A549 (cell line): ENCODE measurements around the gene C1orf174. TPM values are rescaled to one million over a fixed set of nuclear protein-coding genes. Genes with fewer than 3 reads are reported as not detected.
A peak's percentile ranks its signal among the peaks of the same experiment; 100 is the strongest.

Experiments used
- ATAC-seq, 2 experiments: fragments of 200-7000 bp in 1 of 2; fragments of >200 bp in 1 of 2; cut with Nextera tagmentation in 1 of 2; cut with Tn5 transposase in 1 of 2; 3 replicates each; pipeline versions ENCODE4 v1.8.0 to v1.9.1; 2018 to 2020; ENCODE audit warnings: mild to moderate bottlenecking in 1 of 2, moderate library complexity in 1 of 2
- CTCF ChIA-PET: fragments of 300-600 bp; sonication (Branson Sonifier 250); formaldehyde crosslinking; extraction: SDS; loops from one replicate; lab custom pipeline; 2021; ENCODE audit warnings: antibody characterized with exemption, inconsistent platforms; lab: Yijun Ruan, JAX
- POLR2A ChIA-PET: fragments of 350-600 bp; formaldehyde crosslinking; extraction: SDS; loops from one replicate; lab custom pipeline; 2021; ENCODE audit warnings: antibody characterized with exemption, inconsistent platforms; lab: Yijun Ruan, JAX
- DNase-seq, 2 experiments: peaks; one replicate each; pipeline versions ENCODE4 v3.0.0 to v3.0.0-alpha.2; 2011 to 2016; ENCODE audit warnings: low read depth in 1 of 2, low spot score in 1 of 2
- FAIRE-seq: peaks from 2 replicates; lab custom pipeline; 2011; peaks lifted over from hg19 to GRCh38; lab: Jason Lieb, UNC
- H3K27ac ChIP-seq, 2 experiments: fragments of >200 bp; sonication (Bioruptor Twin); formaldehyde crosslinking; 3 replicates each; pipeline ENCODE4 v1.5.1; 2016 to 2017
- H3K4me1 ChIP-seq: fragments of >200 bp; sonication (Bioruptor Twin); formaldehyde crosslinking; 3 replicates; pipeline ENCODE4 v1.6.1; 2016
- H3K4me2 ChIP-seq: fragments of >200 bp; sonication (Bioruptor Twin); formaldehyde crosslinking; 3 replicates; pipeline ENCODE4 v1.6.1; 2016
- H3K4me3 ChIP-seq: fragments of >200 bp; sonication (Bioruptor Twin); formaldehyde crosslinking; 3 replicates; pipeline ENCODE4 v1.5.1; 2016
- H3K9me3 ChIP-seq: fragments of >200 bp; sonication (Bioruptor Twin); formaldehyde crosslinking; 3 replicates; pipeline ENCODE4 v1.6.1; 2016
- CBX2 ChIP-seq: fragments of 200-600 bp; sonication (generic); IDR thresholded peaks from 2 replicates; pipeline ENCODE4 v1.6.1; 2016; ENCODE audit warnings: low read depth, mild to moderate bottlenecking, borderline replicate concordance
- CBX8 ChIP-seq: fragments of 200-600 bp; sonication (generic); IDR thresholded peaks from 2 replicates; pipeline ENCODE4 v1.6.1; 2016
- CTCF ChIP-seq: fragments of >200 bp; sonication (Bioruptor Twin); formaldehyde crosslinking; IDR thresholded peaks from 3 replicates; pipeline ENCODE4 v1.5.1; 2016
- EHMT2 ChIP-seq: fragments of 200-600 bp; sonication (generic); IDR thresholded peaks from 2 replicates; pipeline ENCODE4 v1.6.1; 2016; ENCODE audit warnings: antibody characterized with exemption, low read depth, mild to moderate bottlenecking, moderate library complexity
- FOSB ChIP-seq: fragments of 250-450 bp; sonication (Bioruptor Pico); IDR thresholded peaks from 2 replicates; pipeline ENCODE4 v1.5.0; 2020; ENCODE audit warnings: mild to moderate bottlenecking, moderate library complexity
- FOSL2 ChIP-seq, 2 experiments: fragments of 450-650 bp in 1 of 2; fragments of >200 bp in 1 of 2; sonication (Bioruptor Twin) in 1 of 2; formaldehyde crosslinking; IDR thresholded peaks; 2 replicates each; pipeline versions ENCODE4 v1.5.0 to v1.6.1; 2016 to 2020; ENCODE audit warnings: mild to moderate bottlenecking in 1 of 2, moderate library complexity in 1 of 2
- FOXS1 ChIP-seq: fragments of 250-450 bp; sonication (Bioruptor Pico); IDR thresholded peaks from 2 replicates; pipeline ENCODE4 v1.5.0; 2020; ENCODE audit warnings: mild to moderate bottlenecking, moderate library complexity
- HMGXB4 ChIP-seq: fragments of 250-450 bp; sonication (Bioruptor Pico); IDR thresholded peaks from 2 replicates; pipeline ENCODE4 v1.5.0; 2021; ENCODE audit warnings: mild to moderate bottlenecking, moderate library complexity, borderline replicate concordance
- HOXA7 ChIP-seq: fragments of 250-450 bp; sonication (Bioruptor Pico); IDR thresholded peaks from 2 replicates; pipeline ENCODE4 v1.5.0; 2020; ENCODE audit warnings: mild to moderate bottlenecking, moderate library complexity
- JUN ChIP-seq, 2 experiments: fragments of >200 bp; sonication (Bioruptor Twin); formaldehyde crosslinking; IDR thresholded peaks; 2 replicates in 1 of 2; 3 replicates in 1 of 2; pipeline ENCODE4 v1.6.1; 2016 to 2017
- JUNB ChIP-seq: fragments of >200 bp; sonication (Bioruptor Twin); formaldehyde crosslinking; IDR thresholded peaks from 2 replicates; pipeline ENCODE4 v1.6.1; 2016
- MAX ChIP-seq: IDR thresholded peaks from 2 replicates; pipeline ENCODE4 v1.6.1; 2012
- MAZ ChIP-seq: fragments of 150-350 bp; IDR thresholded peaks from 2 replicates; pipeline ENCODE4 v1.6.1; 2014; ENCODE audit warnings: antibody characterized with exemption, low read depth, low read length, borderline replicate concordance
- NFE2L2 ChIP-seq: fragments of 150-350 bp; conservative IDR thresholded peaks from 2 replicates; pipeline ENCODE4 v1.6.1; 2014; ENCODE audit warnings: low read length
- PHF8 ChIP-seq: fragments of 200-600 bp; sonication (generic); IDR thresholded peaks from 2 replicates; pipeline ENCODE4 v1.6.1; 2016; ENCODE audit warnings: low read depth, mild to moderate bottlenecking, antibody characterized with exemption, moderate library complexity, borderline replicate concordance
- POLR2A ChIP-seq: IDR thresholded peaks from 2 replicates; pipeline ENCODE4 v1.6.1; 2012; ENCODE audit warnings: mild to moderate bottlenecking, low read length
- RAD21 ChIP-seq, 2 experiments: fragments of >200 bp in 1 of 2; sonication (Bioruptor Twin) in 1 of 2; formaldehyde crosslinking in 1 of 2; IDR thresholded peaks in 1 of 2; conservative IDR thresholded peaks in 1 of 2; 2 replicates in 1 of 2; 3 replicates in 1 of 2; pipeline ENCODE4 v1.6.1; 2012 to 2018; ENCODE audit warnings: inconsistent platforms in 1 of 2
- RNF2 ChIP-seq: fragments of 200-600 bp; sonication (generic); IDR thresholded peaks from 2 replicates; pipeline ENCODE4 v1.6.1; 2016; ENCODE audit warnings: low read depth, mild to moderate bottlenecking, antibody characterized with exemption, moderate library complexity, borderline replicate concordance
- ZC3H11A ChIP-seq: fragments of 450-650 bp; IDR thresholded peaks from 2 replicates; pipeline ENCODE4 v1.6.1; 2014; ENCODE audit warnings: antibody characterized with exemption, mild to moderate bottlenecking
- ZFP36 ChIP-seq: fragments of 450-650 bp; IDR thresholded peaks from 2 replicates; pipeline ENCODE4 v1.6.1; 2014; ENCODE audit warnings: borderline replicate concordance; ENCODE audit not compliant: partially characterized antibody
- WGBS: methylation state at CpG from one replicate; pipeline ENCODE4 v1.1.6; 2017; ENCODE audit errors: missing lambda C conversion rate; 5-methylcytosine and 5-hydroxymethylcytosine counted together
- polyA plus RNA-seq, 4 experiments: library from polyadenylated mRNA; depleted of rRNA in 3 of 4; stranded (reverse); fragments of >200 nt; fragmentation: RNase III in 1 of 4; extraction: RNeasy Plus Mini Kit Qiagen cat#74134 plus additional on column Dnase treatment in 1 of 4; gene quantifications; 2 replicates in 3 of 4; 3 replicates in 1 of 4; pipeline ENCODE4 v1.2.3, GENCODE V29; 2011 to 2017
- TF ChIP-seq, protein P1 (sequence below): IDR thresholded peaks from 2 replicates; pipeline ENCODE4 v1.6.1; 2012; ENCODE audit warnings: low read depth, borderline replicate concordance
- TF ChIP-seq, protein P2 (sequence below): fragments of >200 bp; sonication (Bioruptor Twin); formaldehyde crosslinking; IDR thresholded peaks from 3 replicates; pipeline ENCODE4 v1.6.1; 2016

C1orf174 gene
- polyA plus RNA-seq, 2 of the 4 experiments (the other 2 are of a cell fraction) = 23.9 to 29.7 TPM

DNA sequence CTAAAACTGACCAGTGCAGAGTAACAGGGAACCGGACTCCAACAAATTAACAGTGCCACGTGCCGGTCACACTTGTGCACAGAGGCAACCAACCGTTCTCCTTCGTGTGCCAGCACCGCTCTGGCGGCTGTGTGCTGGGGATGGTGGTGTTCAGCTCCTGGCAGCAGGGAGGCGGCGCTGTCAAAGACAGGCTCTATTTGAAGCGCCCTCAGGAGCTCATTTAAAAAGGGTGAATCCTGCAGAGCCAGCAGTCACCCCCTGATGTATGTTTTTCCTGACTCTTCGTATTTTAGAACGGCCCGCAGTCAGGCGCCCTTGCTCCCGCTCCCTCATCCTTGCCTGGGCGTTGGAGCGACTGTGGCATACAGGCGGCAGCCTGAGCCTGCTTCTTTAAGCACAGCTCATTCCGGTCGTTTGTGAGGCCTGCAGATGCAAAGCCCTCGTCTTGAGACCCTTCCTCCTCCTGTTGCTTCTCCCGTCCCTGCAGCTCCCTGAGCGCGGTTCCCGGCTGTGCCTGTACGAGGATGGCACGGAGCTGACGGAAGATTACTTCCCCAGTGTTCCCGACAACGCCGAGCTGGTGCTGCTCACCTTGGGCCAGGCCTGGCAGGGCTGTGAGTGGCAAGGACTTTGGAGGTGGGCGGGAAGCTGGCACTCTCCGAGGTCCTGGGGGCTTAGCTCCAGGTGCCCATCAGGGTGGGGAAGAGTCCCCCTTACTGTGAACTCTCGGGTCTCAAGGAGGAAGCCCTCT is 41.7 kb downstream of the C1orf174 start:
- CTCF ChIA-PET = interaction anchor here (0.6 to 1.6 kb wide), 6 partner anchors 11 to 73 kb away, joined by 3 to 5 read pairs (median 3); partner anchors contain the start of gene C1orf174
- ATAC-seq = peak in 1 of 2 experiments; percentile 10; a peak in 1 of 6 replicates

DNA sequence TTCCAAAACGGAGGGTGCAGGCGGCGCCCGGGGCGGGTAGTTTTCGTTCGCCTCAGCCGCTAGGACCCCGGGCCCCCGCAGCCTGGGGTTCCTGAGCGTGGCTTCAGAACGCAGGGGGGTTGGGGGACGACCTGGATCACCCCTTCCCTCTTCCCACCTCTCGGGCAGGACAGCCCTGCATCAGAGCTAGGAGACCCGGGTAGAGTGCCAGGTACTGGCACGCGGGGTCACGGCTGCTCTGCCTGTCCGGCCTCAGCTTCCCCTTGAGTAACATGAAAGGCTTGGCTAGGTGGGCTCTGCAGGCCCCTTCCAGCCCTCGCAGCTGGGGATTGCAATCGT is 42.3 kb downstream of the C1orf174 start:
- Histone ChIP-seq H3K4me1 (peaks cover 9% of the 10 kb centered on the region; the same call in 1 of the 3 replicates), H3K4me3 (peak overlapping the region; percentile 85), H3K9me3 (no peaks in the 10 kb centered on the region), H3K4me2 (peak overlapping the region; percentile 67), H3K27ac (peak overlapping the region; percentile 78 to 92; a peak in 5 of 6 replicates)
- ChIA-PET CTCF (interaction anchor here (0.7 to 1.6 kb wide), 6 partner anchors 8 to 46 kb away, joined by 3 to 6 read pairs (median 4); partner anchors contain the start of gene C1orf174), POLR2A (interaction anchor here (1.1 kb wide), 1 partner anchor 61 kb away, joined by 3 read pairs; the partner anchor contains the start of gene LRRC47)
- no peak for FAIRE-seq
- ATAC-seq = peak; percentile 2 to 4; a peak in 4 of 6 replicates
- WGBS = 25% methylated on average over 19 of the region's 21 CpGs
- TF ChIP-seq FOXS1 (CRISPR knock-in tag) (no peak), RNF2 (no peak), HMGXB4 (CRISPR knock-in tag) (no peak), RAD21 (conservative IDR thresholded peaks at IDR 0.05 in 1 of 2, IDR thresholded peaks at IDR 0.05 in 1 of 2) (no peak), CBX8 (no peak), PHF8 (no peak)
- TF ChIP-seq, all 56 proteins: peak for 0
- no peak for DNase-seq

More for the DNA sequence above, 41.7 kb downstream of the C1orf174 start:
- H3K9me3 ChIP-seq = no peaks in the 10 kb centered on the region
- H3K4me2 ChIP-seq = peak overlapping the region; percentile 67
- H3K4me3 ChIP-seq = peak overlapping the region; percentile 85; the same call in 2 of the 3 replicates
- H3K4me1 ChIP-seq = peaks cover 9% of the 10 kb centered on the region; the same call in 1 of the 3 replicates
- H3K27ac ChIP-seq = peak overlapping the region in 1 of 2 experiments; percentile 92; a peak in 2 of 6 replicates
- FAIRE-seq = no peak
- WGBS = 89% methylated on average over 32 of the region's 34 CpGs
- no peak for DNase-seq
- TF ChIP-seq NFE2L2 = no peak
- POLR2A ChIA-PET = no interaction called here

- Histone ChIP-seq H3K4me3 (peak within 1 kb of the TSS; percentile 85), H3K9me3 (no peaks in the 10 kb centered on the region), H3K4me1 (peaks cover 9% of the 10 kb centered on the region; the same call in 1 of the 3 replicates), H3K27ac (peak within 1 kb of the TSS; percentile 78 to 92), H3K4me2 (peak within 1 kb of the TSS; percentile 72)
- no peak for FAIRE-seq
- 0% methylated on average over 10 of the region's 73 CpGs for WGBS
- DNase-seq = peak; percentile 96
- peak; percentile 96 to 97 for ATAC-seq
- POLR2A ChIA-PET = interaction anchor here (1.1 kb wide), 1 partner anchor 61 kb away, joined by 3 read pairs; the partner anchor contains the start of gene LRRC47
- CTCF ChIA-PET = interaction anchor here (0.7 to 1.6 kb wide), 6 partner anchors 9 to 47 kb away, joined by 3 to 6 read pairs (median 4); partner anchors contain the start of gene C1orf174
- TF ChIP-seq, protein P1, sequence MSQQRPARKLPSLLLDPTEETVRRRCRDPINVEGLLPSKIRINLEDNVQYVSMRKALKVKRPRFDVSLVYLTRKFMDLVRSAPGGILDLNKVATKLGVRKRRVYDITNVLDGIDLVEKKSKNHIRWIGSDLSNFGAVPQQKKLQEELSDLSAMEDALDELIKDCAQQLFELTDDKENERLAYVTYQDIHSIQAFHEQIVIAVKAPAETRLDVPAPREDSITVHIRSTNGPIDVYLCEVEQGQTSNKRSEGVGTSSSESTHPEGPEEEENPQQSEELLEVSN = peak; percentile 49; the same call in 1 of the 2 replicates
- TF ChIP-seq FOSB (no peak), POLR2A (peak; percentile 57), MAX (peak; percentile 88), RNF2 (no peak), EHMT2 (no peak), PHF8 (peak; percentile 36; the same call in 1 of the 2 replicates), JUN (IDR thresholded peaks at IDR 0.05) (peak in 1 of 2 experiments; percentile 43; a peak in 2 of 5 replicates), HOXA7 (no peak), CTCF (peak; percentile 36; the same call in 2 of the 3 replicates), ZC3H11A (no peak), MAZ (no peak), ZFP36 (no peak), CBX2 (no peak), FOSL2 (IDR thresholded peaks at IDR 0.05) (no peak), FOSL2 (CRISPR knock-in tag; IDR thresholded peaks at IDR 0.05) (no peak), JUNB (no peak)
- TF ChIP-seq, protein P2, sequence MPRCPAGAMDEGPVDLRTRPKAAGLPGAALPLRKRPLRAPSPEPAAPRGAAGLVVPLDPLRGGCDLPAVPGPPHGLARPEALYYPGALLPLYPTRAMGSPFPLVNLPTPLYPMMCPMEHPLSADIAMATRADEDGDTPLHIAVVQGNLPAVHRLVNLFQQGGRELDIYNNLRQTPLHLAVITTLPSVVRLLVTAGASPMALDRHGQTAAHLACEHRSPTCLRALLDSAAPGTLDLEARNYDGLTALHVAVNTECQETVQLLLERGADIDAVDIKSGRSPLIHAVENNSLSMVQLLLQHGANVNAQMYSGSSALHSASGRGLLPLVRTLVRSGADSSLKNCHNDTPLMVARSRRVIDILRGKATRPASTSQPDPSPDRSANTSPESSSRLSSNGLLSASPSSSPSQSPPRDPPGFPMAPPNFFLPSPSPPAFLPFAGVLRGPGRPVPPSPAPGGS = 0 out of 3 replicates have a peak, but pooled peaks have one; percentile 37
Observed at GRCh38 chr1:3856923-3857790, 42.9 kb downstream of the C1orf174 start, which contains the start of the genes CEP104 and DFFB. Gene CEP104 (minus strand): TSS chr1:3857211. CDS start chr1:3852407, 4,804 bp downstream. Gene DFFB (plus strand): TSS chr1:3857476. CDS start chr1:3857604, 128 bp downstream.
